HG03196 (cell line): ENCODE data around the gene ZSWIM1.
A peak's percentile ranks its signal among the peaks of the same experiment; 100 is the strongest.
"Not testable (repeated sequence)": the region's sequence is repeated elsewhere in the genome, so short reads cannot be mapped to it uniquely, and the experiment has no call there.

Experiments
- ATAC-seq: cut with Tn5 transposase; IDR thresholded peaks from one replicate; pipeline ENCODE4 v1.9.1; 2021; ENCODE audit not compliant: unreplicated experiment

ZSWIM1 gene

GRCh38 chr20:45925821-45926506, 44.9 kb downstream of the ZSWIM1 start:
- no peak for ATAC-seq

- no peak for ATAC-seq
Observed at GRCh38 chr20:45926731-45927070, 45.7 kb downstream of the ZSWIM1 start.

- no peak for ATAC-seq
Observed at GRCh38 chr20:45927071-45927878, 46.2 kb downstream of the ZSWIM1 start.

- ATAC-seq: not testable (repeated sequence)
Observed at GRCh38 chr20:45931680-45932079, 50.7 kb downstream of the ZSWIM1 start.

- peak; percentile 22 for ATAC-seq
Observed at GRCh38 chr20:45933266-45934045, 52.4 kb downstream of the ZSWIM1 start.

GRCh38 chr20:45934046-45934585, 53.1 kb downstream of the ZSWIM1 start:
- peak; percentile 18 for ATAC-seq
